Stomach (tissue), 9 donors: ENCODE results near the gene STMN3. TPM values are rescaled to one million over a fixed set of nuclear protein-coding genes. Genes with fewer than 3 reads are reported as not detected.

Source experiments
- DNase-seq, 2 donors: peaks; one replicate each; pipeline versions ENCODE4 v3.0.0 to v3.0.0-alpha.2; 2013 to 2019
- H3K27ac ChIP-seq, 5 donors: fragments of 200-600 bp in 4 of 5; sonication (generic) in 4 of 5; one replicate each; pipeline ENCODE4 v1.5.1; 2013 to 2019; ENCODE audit warnings: mild to moderate bottlenecking in 1 of 5, moderate library complexity in 1 of 5
- H3K27me3 ChIP-seq, 3 donors: fragments of 200-600 bp; sonication (generic); one replicate each; pipeline ENCODE4 v1.5.1; 2017 to 2019; ENCODE audit warnings: mixed run types in 1 of 3
- H3K36me3 ChIP-seq, 4 donors: fragments of 200-600 bp; sonication (generic); 1 replicate in 3 of 4; 2 replicates in 1 of 4; pipeline ENCODE4 v1.5.1; 2016 to 2019
- H3K4me1 ChIP-seq, 4 donors: fragments of 200-600 bp; sonication (generic); one replicate each; pipeline ENCODE4 v1.5.1; 2016 to 2019
- H3K4me3 ChIP-seq, 4 donors: fragments of 200-600 bp; sonication (generic) in 3 of 4; one replicate each; pipeline ENCODE4 v1.5.1; 2016 to 2019; ENCODE audit warnings: mild to moderate bottlenecking in 1 of 4
- H3K9me3 ChIP-seq, 4 donors: fragments of 200-600 bp; sonication (generic); one replicate each; pipeline ENCODE4 v1.5.1; 2016 to 2019
- EP300 ChIP-seq: sonication (generic); formaldehyde crosslinking; IDR thresholded peaks from one replicate; pipeline ENCODE4 v1.6.1; 2017; ENCODE audit warnings: antibody characterized with exemption
- POLR2A ChIP-seq, 4 donors: fragments of 450-650 bp; IDR thresholded peaks; one replicate each; pipeline ENCODE4 v1.6.1; 2016; ENCODE audit warnings: antibody characterized with exemption in 4 of 4, control low read depth in 2 of 4, mild to moderate bottlenecking in 1 of 4, moderate library complexity in 1 of 4
- POLR2AphosphoS5 ChIP-seq, 3 donors: sonication (generic); formaldehyde crosslinking; IDR thresholded peaks; one replicate each; pipeline ENCODE4 v1.6.1; 2016; ENCODE audit warnings: antibody characterized with exemption in 3 of 3
- WGBS, 5 donors: extraction: QIAGEN DNeasy Blood & Tissue Kit in 3 of 5; methylation state at CpG; one replicate each; pipeline versions ENCODE4 v1.1.5 to v1.1.7; 2013 to 2018; 5-methylcytosine and 5-hydroxymethylcytosine counted together
- intact Hi-C: fragments of 100-400 bp; cut with DNase I; formaldehyde crosslinking; loops from one replicate; pipeline ENCODE4 v1.15.1; 2023; ENCODE audit warnings: low total_unique reads
- polyA plus RNA-seq, 3 donors: library from polyadenylated mRNA; stranded (reverse); fragments of 200-250 nt; gene quantifications; one replicate each; pipeline ENCODE4 v1.2.3, GENCODE V29; 2013
- total RNA-seq, 5 donors: library from RNA; depleted of rRNA; stranded (reverse); fragments of >200 nt; gene quantifications; one replicate each; pipeline versions ENCODE4 v1.1.0 to v1.2.3, GENCODE V29; 2014 to 2016
- TF ChIP-seq, protein P1 (sequence below), 7 experiments: fragments of 450-650 bp in 4 of 7; fragments of 200-600 bp in 3 of 7; sonication (generic) in 3 of 7; IDR thresholded peaks; one replicate each; pipeline ENCODE4 v1.5.1; 2016 to 2019; ENCODE audit warnings: antibody characterized with exemption in 7 of 7, control low read depth in 2 of 7, mild to moderate bottlenecking in 1 of 7
- donor health status: healthy with polysubstance abuse.
- donor health status: Bipolar disorder and iron deficiency.
- donor health status: healthy.

The STMN3 gene
- total and polyA plus RNA-seq, 8 donors = 0.87 to 14.8 (median 12.0) TPM

DNA sequence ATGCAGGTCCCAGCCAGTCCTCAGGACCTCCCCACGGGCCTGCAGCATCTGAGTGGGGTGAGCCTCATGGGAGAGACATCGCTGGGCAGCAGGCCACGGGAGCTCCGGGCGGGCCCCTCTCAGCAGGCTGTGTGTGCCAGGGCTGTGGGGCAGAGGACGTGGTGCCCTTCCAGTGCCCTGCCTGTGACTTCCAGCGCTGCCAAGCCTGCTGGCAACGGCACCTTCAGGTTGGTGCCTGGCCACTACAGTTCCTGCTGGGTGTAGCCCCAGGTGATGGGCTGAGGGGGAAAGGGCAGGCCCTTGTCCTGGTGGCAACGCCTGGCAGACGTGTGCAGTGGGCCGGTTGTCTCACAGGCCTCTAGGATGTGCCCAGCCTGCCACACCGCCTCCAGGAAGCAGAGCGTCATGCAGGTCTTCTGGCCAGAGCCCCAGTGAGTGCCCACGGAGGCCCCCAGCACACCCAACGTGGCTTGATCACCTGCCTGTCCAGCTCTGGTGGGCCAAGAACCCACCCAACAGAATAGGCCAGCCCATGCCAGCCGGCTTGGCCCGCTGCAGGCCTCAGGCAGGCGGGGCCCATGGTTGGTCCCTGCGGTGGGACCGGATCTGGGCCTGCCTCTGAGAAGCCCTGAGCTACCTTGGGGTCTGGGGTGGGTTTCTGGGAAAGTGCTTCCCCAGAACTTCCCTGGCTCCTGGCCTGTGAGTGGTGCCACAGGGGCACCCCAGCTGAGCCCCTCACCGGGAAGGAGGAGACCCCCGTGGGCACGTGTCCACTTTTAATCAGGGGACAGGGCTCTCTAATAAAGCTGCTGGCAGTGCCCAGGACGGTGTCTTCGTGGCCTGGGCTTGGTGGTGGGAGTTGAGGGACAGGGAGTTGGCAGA, 42.4 kb upstream of the STMN3 start:
- Histone ChIP-seq H3K9me3 (no peaks in the 10 kb centered on the region), H3K27ac (peak overlapping the region in 3 of 5 donors; percentile 4 to 42 (median 11)), H3K4me1 (peaks cover 30 to 69% (median 59%) of the 10 kb centered on the region in 4 donors), H3K27me3 (no peaks in the 10 kb centered on the region), H3K36me3 (peaks cover 16 to 53% (median 31%) of the 10 kb centered on the region in 4 donors), H3K4me3 (no peak overlapping the region)
- 65 to 73% (median 70%) methylated on average over 10 to 25 of the region's 25 CpGs for WGBS, 5 donors
- peak in 1 of 2 donors; percentile 46 for DNase-seq
- TF ChIP-seq, protein P1, sequence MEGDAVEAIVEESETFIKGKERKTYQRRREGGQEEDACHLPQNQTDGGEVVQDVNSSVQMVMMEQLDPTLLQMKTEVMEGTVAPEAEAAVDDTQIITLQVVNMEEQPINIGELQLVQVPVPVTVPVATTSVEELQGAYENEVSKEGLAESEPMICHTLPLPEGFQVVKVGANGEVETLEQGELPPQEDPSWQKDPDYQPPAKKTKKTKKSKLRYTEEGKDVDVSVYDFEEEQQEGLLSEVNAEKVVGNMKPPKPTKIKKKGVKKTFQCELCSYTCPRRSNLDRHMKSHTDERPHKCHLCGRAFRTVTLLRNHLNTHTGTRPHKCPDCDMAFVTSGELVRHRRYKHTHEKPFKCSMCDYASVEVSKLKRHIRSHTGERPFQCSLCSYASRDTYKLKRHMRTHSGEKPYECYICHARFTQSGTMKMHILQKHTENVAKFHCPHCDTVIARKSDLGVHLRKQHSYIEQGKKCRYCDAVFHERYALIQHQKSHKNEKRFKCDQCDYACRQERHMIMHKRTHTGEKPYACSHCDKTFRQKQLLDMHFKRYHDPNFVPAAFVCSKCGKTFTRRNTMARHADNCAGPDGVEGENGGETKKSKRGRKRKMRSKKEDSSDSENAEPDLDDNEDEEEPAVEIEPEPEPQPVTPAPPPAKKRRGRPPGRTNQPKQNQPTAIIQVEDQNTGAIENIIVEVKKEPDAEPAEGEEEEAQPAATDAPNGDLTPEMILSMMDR (IDR thresholded peaks at IDR 0.05) = no peak
- TF ChIP-seq EP300 (no peak), POLR2AphosphoS5 (IDR thresholded peaks at IDR 0.05) (no peak), POLR2A (IDR thresholded peaks at IDR 0.05) (no peak)
- intact Hi-C loops = no loop called here

DNA sequence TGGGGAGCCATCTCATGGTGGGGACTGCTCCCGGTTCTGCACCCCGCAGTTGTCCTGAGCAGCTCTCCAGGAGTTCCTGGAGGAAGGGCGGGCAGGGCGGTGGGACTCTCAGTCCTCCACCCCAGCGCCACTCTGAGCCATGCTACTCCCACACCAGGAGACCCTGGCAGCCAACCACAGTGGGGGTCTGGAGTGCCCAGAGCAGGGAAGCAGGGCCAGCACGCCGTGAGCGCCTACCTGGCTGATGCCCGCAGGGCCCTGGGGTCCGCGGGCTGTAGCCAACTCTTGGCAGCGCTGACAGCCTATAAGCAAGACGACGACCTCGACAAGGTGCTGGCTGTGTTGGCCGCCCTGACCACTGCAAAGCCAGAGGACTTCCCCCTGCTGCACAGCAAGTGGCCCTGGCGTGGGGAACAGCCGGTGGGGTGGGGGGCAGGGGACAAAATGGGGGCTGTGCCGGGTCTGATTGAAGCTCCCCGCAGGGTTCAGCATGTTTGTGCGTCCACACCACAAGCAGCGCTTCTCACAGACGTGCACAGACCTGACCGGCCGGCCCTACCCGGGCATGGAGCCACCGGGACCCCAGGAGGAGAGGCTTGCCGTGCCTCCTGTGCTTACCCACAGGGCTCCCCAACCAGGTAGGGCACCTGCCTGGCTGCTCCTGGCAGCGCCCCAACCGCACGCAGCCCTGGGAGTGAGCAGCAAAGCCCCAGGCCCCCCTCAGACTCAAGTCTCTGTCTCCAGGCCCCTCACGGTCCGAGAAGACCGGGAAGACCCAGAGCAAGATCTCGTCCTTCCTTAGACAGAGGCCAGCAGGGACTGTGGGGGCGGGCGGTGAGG, 41.6 kb upstream of the STMN3 start:
- Histone ChIP-seq H3K27me3 (no peaks in the 10 kb centered on the region), H3K27ac (peak overlapping the region in 2 of 5 donors; percentile 11 to 42), H3K4me3 (no peak overlapping the region), H3K9me3 (no peaks in the 10 kb centered on the region), H3K4me1 (peaks cover 30 to 73% (median 58%) of the 10 kb centered on the region in 4 donors), H3K36me3 (peaks cover 16 to 53% (median 27%) of the 10 kb centered on the region in 4 donors)
- peak in 1 of 2 donors; percentile 21 for DNase-seq
- intact Hi-C loops = no loop called here
- TF ChIP-seq POLR2AphosphoS5 (IDR thresholded peaks at IDR 0.05) (no peak), POLR2A (IDR thresholded peaks at IDR 0.05) (no peak), EP300 (no peak)
- TF ChIP-seq, protein P1 (IDR thresholded peaks at IDR 0.05) = no peak
- 87 to 97% (median 94%) methylated on average over 14 to 37 of the region's 37 CpGs for WGBS, 5 donors

DNA sequence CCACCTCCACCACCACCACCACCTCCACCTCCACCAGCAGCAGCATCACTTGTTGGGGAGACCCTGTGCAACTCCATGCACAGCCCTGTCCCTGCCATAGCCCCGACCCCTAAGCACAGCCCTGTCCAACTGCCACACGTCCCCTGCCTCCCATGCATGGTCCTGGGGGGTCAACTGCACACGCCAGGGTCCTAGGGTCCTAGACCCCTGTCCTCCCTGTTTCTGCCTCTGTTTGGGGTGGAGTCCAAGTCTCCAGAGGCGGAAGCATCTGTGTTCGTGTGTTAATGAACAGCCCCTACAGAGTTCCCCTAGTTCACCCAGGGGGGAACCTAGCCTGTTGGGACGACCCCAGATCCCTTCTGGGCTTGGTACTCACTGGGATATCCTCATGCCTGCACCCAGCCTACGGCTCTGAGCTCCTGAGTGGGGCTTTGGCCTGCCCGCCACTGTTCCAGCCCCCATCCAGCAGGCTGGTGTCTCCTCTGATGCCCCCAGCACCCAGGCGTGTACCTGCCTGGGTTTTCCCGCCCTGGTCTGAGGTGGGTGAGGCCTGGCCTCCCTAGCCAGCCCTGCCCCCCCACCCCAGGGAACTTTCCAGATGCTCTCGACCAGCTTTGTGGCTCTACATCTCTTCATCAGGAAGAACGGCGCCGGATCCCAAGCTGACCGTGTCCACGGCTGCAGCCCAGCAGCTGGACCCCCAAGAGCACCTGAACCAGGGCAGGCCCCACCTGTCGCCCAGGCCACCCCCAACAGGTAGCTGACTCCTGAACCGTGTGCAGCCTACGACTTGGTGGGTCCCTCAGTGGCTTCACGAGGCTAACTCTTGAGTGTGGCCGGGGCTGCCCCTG, 40.7 kb upstream of the STMN3 start:
- TF ChIP-seq POLR2A (IDR thresholded peaks at IDR 0.05) (no peak), EP300 (no peak), POLR2AphosphoS5 (IDR thresholded peaks at IDR 0.05) (no peak)
- TF ChIP-seq, protein P1 (IDR thresholded peaks at IDR 0.05) = no peak
- H3K4me3 ChIP-seq = no peak overlapping the region
- peak in 1 of 2 donors; percentile 19 for DNase-seq
- WGBS, 5 donors = 88 to 96% (median 96%) methylated on average over 7 to 21 of the region's 21 CpGs
- H3K4me1 ChIP-seq = peaks cover 23 to 73% (median 51%) of the 10 kb centered on the region in 4 donors
- H3K9me3 ChIP-seq = no peaks in the 10 kb centered on the region
- peaks cover 16 to 50% (median 24%) of the 10 kb centered on the region in 4 donors for H3K36me3 ChIP-seq
- intact Hi-C loops = no loop called here
- no peak overlapping the region for H3K27ac ChIP-seq
- H3K27me3 ChIP-seq = no peaks in the 10 kb centered on the region
